ENCODE results near the gene CPNE4. TPM values are rescaled to one million over a fixed set of nuclear protein-coding genes. Genes with fewer than 3 reads are reported as not detected.
A peak's percentile ranks its signal among the peaks of the same experiment; 100 is the strongest.
"Not testable (repeated sequence)": the region's sequence is repeated elsewhere in the genome, so short reads cannot be mapped to it uniquely, and the experiment has no call there.

The CPNE4 gene
- polyA plus RNA-seq, 3 donors: 0.34 to 0.82 (median 0.62) TPM

GRCh38 chr3:131538968-131539367 is 495.8 kb downstream of the CPNE4 start:
- no peak for DNase-seq

- no peak for DNase-seq
Observed at GRCh38 chr3:131537531-131537930, 497.3 kb downstream of the CPNE4 start.

- no peak for DNase-seq
Observed at GRCh38 chr3:131535596-131535995, 499.2 kb downstream of the CPNE4 start.

- DNase-seq: no peak
Observed at GRCh38 chr3:131535131-131535530, 499.7 kb downstream of the CPNE4 start.

GRCh38 chr3:131532645-131533044 is 502.2 kb downstream of the CPNE4 start:
- no peak for DNase-seq

- DNase-seq: no peak
Observed at GRCh38 chr3:131530843-131531242, 504.0 kb downstream of the CPNE4 start.

- DNase-seq: no peak
Observed at GRCh38 chr3:131530388-131530787, 504.4 kb downstream of the CPNE4 start.

GRCh38 chr3:131526801-131527347 is 507.9 kb downstream of the CPNE4 start:
- DNase-seq: peak; percentile 73

- DNase-seq: no peak
Observed at GRCh38 chr3:131518680-131519079, 516.1 kb downstream of the CPNE4 start.

GRCh38 chr3:131505421-131505820 is 529.4 kb downstream of the CPNE4 start:
- DNase-seq: no peak

GRCh38 chr3:131503320-131503635 is 531.5 kb downstream of the CPNE4 start:
- DNase-seq: no peak

GRCh38 chr3:131502530-131503319 is 532.1 kb downstream of the CPNE4 start, which contains the start of gene MRPL3:
TSS of gene MRPL3 (minus strand) at chr3:131502971. CDS start at chr3:131502821, 150 bp downstream.
- peak; percentile 87 for DNase-seq

GRCh38 chr3:131501949-131502348 is 532.9 kb downstream of the CPNE4 start:
- DNase-seq: no peak

- peak; percentile 30 for DNase-seq
Observed at GRCh38 chr3:131494706-131495105, 540.1 kb downstream of the CPNE4 start.

- DNase-seq: no peak
Observed at GRCh38 chr3:131491775-131492174, 543.0 kb downstream of the CPNE4 start.

GRCh38 chr3:131491084-131491483 is 543.7 kb downstream of the CPNE4 start:
- DNase-seq: no peak

GRCh38 chr3:131486545-131486944 is 548.3 kb downstream of the CPNE4 start:
- not testable (repeated sequence) for DNase-seq

- no peak for DNase-seq
Observed at GRCh38 chr3:131485119-131485518, 549.7 kb downstream of the CPNE4 start.

GRCh38 chr3:131484496-131485111 is 550.2 kb downstream of the CPNE4 start:
- DNase-seq: no peak

Measured in renal pelvis (tissue), 4 donors.